Retinal pigment epithelial cell (primary cell): Measurements from ENCODE around the gene DMD.

Experiments used
- DNase-seq: peaks from one replicate; pipeline ENCODE4 v3.0.0-alpha.2; 2010; ENCODE audit warnings: low read depth
- H3K4me3 ChIP-seq: 2 replicates; pipeline ENCODE4 v1.5.1; 2011; ENCODE audit warnings: mild to moderate bottlenecking, low read length, control low read depth, moderate library complexity
- CTCF ChIP-seq: conservative IDR thresholded peaks from 2 replicates; pipeline ENCODE4 v1.5.1; 2011; ENCODE audit warnings: low read depth, low read length, control low read depth, inconsistent platforms

Gene DMD

GRCh38 chrX:31652650-31653049, 1558.7 kb downstream of the DMD start:
- no peak overlapping the region for H3K4me3 ChIP-seq
- no peak for DNase-seq
- no peak for TF ChIP-seq CTCF

GRCh38 chrX:31649201-31649600, 1562.1 kb downstream of the DMD start:
- H3K4me3 ChIP-seq = no peak overlapping the region
- TF ChIP-seq CTCF = no peak
- no peak for DNase-seq

- DNase-seq = no peak
- no peak overlapping the region for H3K4me3 ChIP-seq
- TF ChIP-seq CTCF = no peak
These were observed 1578.0 kb downstream of the DMD start for GRCh38 chrX:31633349-31633748.

GRCh38 chrX:31629195-31629594, 1582.2 kb downstream of the DMD start:
- H3K4me3 ChIP-seq = no peak overlapping the region
- TF ChIP-seq CTCF = no peak
- DNase-seq = no peak

- no peak for TF ChIP-seq CTCF
- H3K4me3 ChIP-seq = no peak overlapping the region
- peak; percentile 23 for DNase-seq
These were observed 1602.2 kb downstream of the DMD start for GRCh38 chrX:31609130-31609529.

- DNase-seq = no peak
- no peak overlapping the region for H3K4me3 ChIP-seq
- TF ChIP-seq CTCF = no peak
These were observed 1602.7 kb downstream of the DMD start for GRCh38 chrX:31608638-31609037.

- DNase-seq = no peak
- TF ChIP-seq CTCF = no peak
- H3K4me3 ChIP-seq = no peak overlapping the region
These were observed 1604.6 kb downstream of the DMD start for GRCh38 chrX:31606771-31607170.
